ENCODE data around the gene ATG7. TPM values are rescaled to one million over a fixed set of nuclear protein-coding genes. Genes with fewer than 3 reads are reported as not detected.
"Not testable (repeated sequence)": the region's sequence is repeated elsewhere in the genome, so short reads cannot be mapped to it uniquely, and the experiment has no call there.

Gene ATG7
- total RNA-seq, 1 experiment from 2014 or later: 36.0 TPM

GRCh38 chr3:11570789-11571495 is 298.7 kb downstream of the ATG7 start:
- DNase-seq (ENCODE audit: low read depth, low spot score): no peak
- Histone ChIP-seq H3K27ac (ENCODE audit: low read length) (peak overlapping the region; percentile 89), H3K27me3 (ENCODE audit: control insufficient read depth, insufficient read depth, low read length) (no peaks in the 10 kb centered on the region), H3K4me3 (ENCODE audit: low read depth in 2 of 2, low read length in 2 of 2) (no peak overlapping the region), H3K9me3 (ENCODE audit: control insufficient read depth, insufficient read depth, low read depth, low read length) (no peaks in the 10 kb centered on the region), H3K4me1 (ENCODE audit: control insufficient read depth, insufficient read depth, low read length) (peaks cover 37% of the 10 kb centered on the region), H3K36me3 (ENCODE audit: control insufficient read depth, insufficient read depth, low read length) (no peaks in the 10 kb centered on the region)
- in situ Hi-C loops (cut with HindIII; ENCODE audit: low pct_unique_long_range_greater_than_20kb, low sequenced_read_pairs) (no loop called here), intact Hi-C loops (cut with micrococcal nuclease; ENCODE audit: unreplicated experiment) (no loop called here)
- POLR2A ChIA-PET: no interaction called here
- CTCF ChIA-PET: no interaction called here
- TF ChIP-seq SIN3A (IDR thresholded peaks at IDR 0.05; ENCODE audit: borderline replicate concordance, insufficient read depth, low read depth, low read length) (no peak), REST (IDR thresholded peaks at IDR 0.05; ENCODE audit: insufficient read depth in 1 of 2, low read depth in 2 of 2, low read length in 1 of 2) (no peak)
- no peak for ATAC-seq
- BruUV-seq (replicated peaks): no TSS peak

- intact Hi-C loops (cut with micrococcal nuclease; ENCODE audit: unreplicated experiment); ATAC-seq; POLR2A ChIA-PET; CTCF ChIA-PET; in situ Hi-C loops (cut with HindIII; ENCODE audit: low pct_unique_long_range_greater_than_20kb, low sequenced_read_pairs); H3K27me3 ChIP-seq (ENCODE audit: control insufficient read depth, insufficient read depth, low read length); BruUV-seq (replicated peaks); H3K36me3 ChIP-seq (ENCODE audit: control insufficient read depth, insufficient read depth, low read length); H3K9me3 ChIP-seq (ENCODE audit: control insufficient read depth, insufficient read depth, low read depth, low read length); DNase-seq (ENCODE audit: low read depth, low spot score); H3K4me3 ChIP-seq (ENCODE audit: low read depth in 2 of 2, low read length in 2 of 2): not testable (repeated sequence)
- H3K27ac ChIP-seq (ENCODE audit: low read length): 0 out of 2 replicates have a peak overlapping the region, but pooled peaks have one; percentile 39
- H3K4me1 ChIP-seq (ENCODE audit: control insufficient read depth, insufficient read depth, low read length): peaks cover 38% of the 10 kb centered on the region
Observed at GRCh38 chr3:11572660-11573059, 300.5 kb downstream of the ATG7 start.

GRCh38 chr3:11574981-11575669 is 302.9 kb downstream of the ATG7 start:
- DNase-seq (ENCODE audit: low read depth, low spot score) (no peak), ATAC-seq (no peak)
- no TSS peak for BruUV-seq (replicated peaks)
- Histone ChIP-seq H3K4me1 (ENCODE audit: control insufficient read depth, insufficient read depth, low read length) (peaks cover 20% of the 10 kb centered on the region), H3K27ac (ENCODE audit: low read length) (peak overlapping the region; percentile 61), H3K4me3 (ENCODE audit: low read depth in 2 of 2, low read length in 2 of 2) (no peak overlapping the region), H3K9me3 (ENCODE audit: control insufficient read depth, insufficient read depth, low read depth, low read length) (no peaks in the 10 kb centered on the region), H3K27me3 (ENCODE audit: control insufficient read depth, insufficient read depth, low read length) (no peaks in the 10 kb centered on the region), H3K36me3 (ENCODE audit: control insufficient read depth, insufficient read depth, low read length) (no peaks in the 10 kb centered on the region)
- CTCF ChIA-PET: no interaction called here
- intact Hi-C loops (cut with micrococcal nuclease; ENCODE audit: unreplicated experiment): no loop called here
- POLR2A ChIA-PET: no interaction called here
- in situ Hi-C loops (cut with HindIII; ENCODE audit: low pct_unique_long_range_greater_than_20kb, low sequenced_read_pairs): no loop called here
- no peak for TF ChIP-seq CTCF (IDR thresholded peaks at IDR 0.05)
- TF ChIP-seq REST (IDR thresholded peaks at IDR 0.05; ENCODE audit: insufficient read depth in 1 of 2, low read depth in 2 of 2, low read length in 1 of 2): no peak
- TF ChIP-seq POLR2AphosphoS5 (IDR thresholded peaks at IDR 0.05; ENCODE audit: low read depth, low read length): no peak
- TF ChIP-seq TCF7L2 (IDR thresholded peaks at IDR 0.05; ENCODE audit: low read depth, low read length): no peak
- no peak for TF ChIP-seq SIN3A (IDR thresholded peaks at IDR 0.05; ENCODE audit: borderline replicate concordance, insufficient read depth, low read depth, low read length)
